Subcutaneous adipose tissue (tissue), 4 donors: ENCODE results near the gene G6PD. TPM values are rescaled to one million over a fixed set of nuclear protein-coding genes. Genes with fewer than 3 reads are reported as not detected.

Experiments used
- total RNA-seq, 4 donors: library from RNA; depleted of rRNA; stranded (reverse); fragments of >200 nt; gene quantifications; one replicate each; pipeline ENCODE4 v1.1.0, GENCODE V29; 2016
- TF ChIP-seq, protein P1 (sequence below): fragments of 450-650 bp; IDR thresholded peaks from one replicate; pipeline ENCODE4 v1.5.1; 2016; ENCODE audit warnings: low read depth, mild to moderate bottlenecking, control low read depth, antibody characterized with exemption, moderate library complexity

Gene G6PD
- total RNA-seq, 4 donors from 2014 or later: 37.2 to 90.6 (median 46.5) TPM

DNA sequence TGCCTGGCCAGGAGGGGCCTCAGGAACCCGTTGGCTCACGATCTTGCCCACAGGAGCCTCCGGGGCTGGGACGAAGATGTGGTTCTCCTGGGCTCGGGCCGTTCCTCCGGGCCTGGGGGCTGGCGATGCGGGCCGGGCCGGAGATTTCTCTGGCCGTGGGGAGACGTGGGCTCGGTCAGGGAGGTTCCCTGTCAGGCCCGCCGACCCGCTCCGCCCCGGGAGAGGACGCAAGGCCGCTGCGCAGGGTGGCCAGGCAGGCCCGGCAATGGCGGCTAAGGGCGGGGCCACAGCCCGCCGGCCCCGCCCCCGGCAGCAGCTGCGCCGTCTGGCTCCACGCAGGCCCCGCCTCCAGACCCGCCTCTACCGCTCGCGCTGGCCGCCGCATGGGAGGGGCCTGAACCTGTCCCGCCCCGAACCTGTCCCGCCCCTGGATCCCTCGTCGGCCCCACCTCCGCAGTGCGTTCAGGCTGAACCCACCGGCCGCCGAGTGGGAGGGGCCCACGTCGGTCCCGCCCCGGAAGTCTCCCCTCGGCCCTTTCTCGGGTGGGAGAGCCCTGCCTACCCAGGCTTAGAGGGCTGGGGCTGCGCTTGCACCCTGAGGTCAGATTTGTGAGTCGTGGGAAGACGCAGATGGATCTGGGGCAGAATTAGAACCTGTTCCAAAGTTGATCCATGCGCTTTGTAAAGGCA is 30.5 kb downstream of the G6PD start, which contains the start of gene FAM3A:
TSS of gene FAM3A (minus strand) at position 267 of the 690 bp plus-strand sequence. CDS start 460 bp downstream, outside the sequence.
- TF ChIP-seq, protein P1, sequence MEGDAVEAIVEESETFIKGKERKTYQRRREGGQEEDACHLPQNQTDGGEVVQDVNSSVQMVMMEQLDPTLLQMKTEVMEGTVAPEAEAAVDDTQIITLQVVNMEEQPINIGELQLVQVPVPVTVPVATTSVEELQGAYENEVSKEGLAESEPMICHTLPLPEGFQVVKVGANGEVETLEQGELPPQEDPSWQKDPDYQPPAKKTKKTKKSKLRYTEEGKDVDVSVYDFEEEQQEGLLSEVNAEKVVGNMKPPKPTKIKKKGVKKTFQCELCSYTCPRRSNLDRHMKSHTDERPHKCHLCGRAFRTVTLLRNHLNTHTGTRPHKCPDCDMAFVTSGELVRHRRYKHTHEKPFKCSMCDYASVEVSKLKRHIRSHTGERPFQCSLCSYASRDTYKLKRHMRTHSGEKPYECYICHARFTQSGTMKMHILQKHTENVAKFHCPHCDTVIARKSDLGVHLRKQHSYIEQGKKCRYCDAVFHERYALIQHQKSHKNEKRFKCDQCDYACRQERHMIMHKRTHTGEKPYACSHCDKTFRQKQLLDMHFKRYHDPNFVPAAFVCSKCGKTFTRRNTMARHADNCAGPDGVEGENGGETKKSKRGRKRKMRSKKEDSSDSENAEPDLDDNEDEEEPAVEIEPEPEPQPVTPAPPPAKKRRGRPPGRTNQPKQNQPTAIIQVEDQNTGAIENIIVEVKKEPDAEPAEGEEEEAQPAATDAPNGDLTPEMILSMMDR: no peak

DNA sequence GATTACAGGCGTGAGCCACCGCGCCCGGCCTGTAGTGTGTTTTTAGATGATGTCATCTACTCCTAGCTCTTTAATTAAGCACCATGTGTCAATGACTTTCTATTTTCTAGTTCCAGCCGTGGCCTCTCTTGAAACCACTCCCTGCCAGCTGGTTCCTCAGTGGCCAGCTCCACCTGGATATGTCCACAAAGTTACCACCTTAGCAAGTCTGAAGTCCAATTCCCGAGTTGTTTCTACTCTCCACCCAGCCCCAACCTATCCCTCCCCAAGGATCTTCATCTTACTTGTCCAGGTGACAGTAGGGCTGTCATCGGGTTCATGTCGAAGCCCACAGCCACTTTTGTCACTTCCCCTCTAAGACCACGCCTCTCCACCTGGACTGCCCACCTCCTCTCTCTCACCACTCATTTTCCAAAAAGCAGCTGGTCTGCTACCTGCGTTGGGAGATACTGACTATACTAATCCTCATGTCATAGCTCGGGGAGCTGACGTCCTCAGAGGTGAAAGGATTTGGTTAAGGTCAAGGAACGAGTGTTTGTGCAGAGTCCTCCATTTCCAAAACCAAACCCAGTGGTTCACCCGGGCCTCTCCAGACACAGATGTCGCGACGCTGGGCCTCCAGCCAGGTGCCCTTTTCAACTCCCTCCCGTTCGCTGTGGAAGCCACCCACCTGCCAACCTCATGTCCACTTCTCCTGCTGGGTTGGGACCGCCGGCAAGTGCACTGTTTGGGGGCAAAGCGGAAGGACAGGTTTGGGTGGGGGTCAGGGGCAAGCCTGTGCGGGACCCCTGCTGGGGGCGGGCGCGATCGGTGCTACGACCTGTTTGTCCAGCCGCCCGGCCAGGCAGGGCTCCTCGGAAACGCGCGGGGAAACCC is 31.3 kb downstream of the G6PD start:
- TF ChIP-seq, protein P1: no peak

DNA sequence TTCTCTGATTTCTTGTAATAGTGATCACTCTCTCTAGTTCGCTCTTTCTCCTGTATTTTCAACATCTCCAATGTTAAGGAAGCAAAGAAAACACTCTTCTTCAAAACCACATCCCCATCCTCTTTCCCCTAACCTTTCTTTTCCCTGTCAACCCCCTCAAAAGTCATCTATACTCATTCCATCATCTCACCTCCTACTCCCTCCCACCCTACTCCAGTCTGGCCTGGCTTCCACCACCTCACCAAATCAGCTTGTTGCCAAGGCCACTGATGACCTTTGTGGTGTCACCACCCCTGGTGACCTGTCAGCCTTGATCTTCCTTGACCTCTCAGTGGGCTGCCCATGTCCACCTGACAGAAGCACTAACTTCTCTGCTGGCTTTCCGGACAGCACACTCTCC is 32.9 kb downstream of the G6PD start:
- TF ChIP-seq, protein P1: no peak

DNA sequence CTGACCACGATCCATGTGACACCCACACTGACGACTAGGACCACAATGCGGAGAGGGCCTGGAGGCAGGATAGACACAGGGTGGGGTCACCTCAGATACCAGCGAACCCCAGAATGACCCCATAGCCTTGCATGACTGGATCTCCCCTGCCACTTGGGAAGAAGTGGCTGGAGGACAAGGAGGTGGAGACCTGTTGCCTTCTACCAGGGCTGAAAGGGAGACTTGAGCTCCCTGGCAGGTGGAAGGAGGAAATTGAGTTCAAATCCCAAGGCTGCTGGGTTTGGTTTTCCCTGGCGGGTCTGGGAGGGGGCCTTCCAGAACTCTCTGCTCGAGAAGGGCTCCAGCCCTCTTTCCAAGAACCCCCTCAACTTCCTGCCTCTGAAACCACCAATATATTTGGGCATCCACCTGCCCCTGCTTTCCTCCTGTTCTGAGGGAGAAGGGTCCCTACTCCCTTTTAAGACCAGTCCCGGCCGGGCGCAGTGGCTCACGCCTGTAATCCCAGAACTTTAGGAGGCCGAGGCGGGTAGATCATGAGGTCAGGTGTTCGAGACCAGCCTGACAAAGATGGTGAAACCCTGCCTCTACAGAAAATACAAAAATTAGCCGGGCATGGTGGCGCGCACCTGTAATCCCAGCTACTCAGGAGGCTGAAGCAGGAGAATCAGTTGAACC is 33.6 kb downstream of the G6PD start:
- TF ChIP-seq, protein P1: no peak

DNA sequence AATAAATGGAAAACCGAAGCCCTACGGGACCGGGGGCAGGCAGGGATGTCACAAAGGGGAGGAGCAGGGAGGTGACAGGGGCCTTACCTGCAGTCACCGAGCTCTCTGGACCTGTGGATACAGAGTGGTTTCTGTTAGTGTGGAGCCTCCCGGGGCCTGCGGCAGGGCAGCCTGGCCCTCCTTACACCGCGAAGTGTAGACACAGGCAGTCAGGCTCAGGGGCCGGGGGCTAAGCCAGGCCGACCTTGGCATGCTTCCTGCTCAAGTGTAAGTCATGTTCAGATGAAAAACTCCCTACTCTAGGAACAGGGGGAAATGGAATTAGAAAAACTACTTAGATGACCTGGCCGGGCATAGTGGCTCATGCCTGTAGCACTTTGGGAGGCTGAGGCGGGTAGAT is 34.9 kb downstream of the G6PD start:
- TF ChIP-seq, protein P1: no peak

DNA sequence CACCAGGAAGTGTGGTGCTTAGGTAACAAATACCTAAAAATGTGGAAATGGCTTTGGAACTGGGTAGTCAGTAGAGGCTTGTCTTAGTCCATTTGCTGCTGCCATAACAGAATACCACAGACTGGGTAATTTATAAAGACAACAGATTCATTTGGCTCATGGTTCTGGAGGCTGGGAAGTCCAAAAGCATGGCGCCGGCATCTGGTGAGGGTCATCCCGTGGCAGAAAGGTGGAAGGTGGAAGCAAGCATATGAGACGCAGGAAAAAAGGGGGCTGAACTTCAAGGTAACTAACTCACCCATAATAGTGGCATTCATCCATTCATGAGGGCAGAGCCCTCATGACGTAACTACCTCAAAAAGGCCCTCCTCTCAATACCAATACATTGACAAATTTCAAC is 37.2 kb downstream of the G6PD start:
- TF ChIP-seq, protein P1: no peak

DNA sequence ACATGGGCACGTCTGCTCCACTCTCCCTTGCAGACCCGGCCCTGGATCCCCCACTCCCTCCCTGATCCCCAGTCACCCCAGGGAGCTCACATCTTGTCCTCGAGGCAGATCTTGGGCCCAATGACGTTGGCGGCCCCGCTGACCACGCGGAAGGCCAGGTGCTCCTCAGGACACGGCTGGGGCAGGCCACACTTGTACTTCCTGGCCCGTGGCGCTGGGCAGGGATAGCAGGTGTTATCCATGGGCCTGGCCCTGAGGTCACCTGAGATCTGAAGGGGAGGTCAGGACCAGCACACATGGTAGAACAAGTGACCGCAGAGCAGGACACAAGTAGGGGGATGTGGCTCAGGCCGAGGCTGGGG is 38.3 kb downstream of the G6PD start:
- TF ChIP-seq, protein P1: no peak
